ENCODE measurements around the gene AVEN.

The AVEN gene

DNA sequence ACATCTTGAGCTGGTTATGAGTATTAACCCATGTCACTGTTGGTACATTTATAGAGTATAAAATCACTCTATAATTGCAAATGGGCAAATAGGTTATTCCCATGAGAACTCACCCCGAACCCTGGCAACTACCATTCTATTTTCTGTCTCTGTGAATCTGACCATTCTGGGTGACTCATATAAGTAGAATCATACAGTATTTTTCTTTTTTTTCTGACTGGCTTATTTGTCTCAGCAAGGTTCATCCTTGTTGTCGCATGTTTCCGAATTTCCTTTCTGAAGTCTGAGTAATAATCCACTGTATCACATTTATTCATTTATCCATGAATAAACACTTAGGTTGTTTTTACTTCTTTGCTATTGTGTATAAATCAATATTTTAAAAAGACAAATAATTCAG lies 130.6 kb downstream of the AVEN start:
- FAIRE-seq = no peak

DNA sequence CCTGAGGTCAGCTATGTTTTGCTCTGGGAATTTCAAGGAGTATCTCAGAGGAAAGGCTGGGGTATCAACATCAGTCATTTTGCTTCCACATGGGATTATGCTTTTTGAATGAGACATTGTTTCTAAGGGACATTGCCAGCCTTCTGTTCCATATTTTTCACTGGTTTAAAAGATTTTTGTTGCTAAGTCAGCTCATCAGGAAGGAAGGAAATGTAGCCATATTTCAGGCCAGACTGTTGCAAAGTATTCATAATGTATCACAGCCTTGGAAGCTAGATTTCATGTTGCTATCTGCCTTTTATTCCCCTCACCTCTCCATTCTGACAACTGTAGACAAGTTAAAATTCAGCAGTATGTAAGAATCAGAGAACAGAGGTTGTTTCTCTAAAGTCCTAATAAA lies 131.7 kb downstream of the AVEN start:
- no peak for FAIRE-seq

DNA sequence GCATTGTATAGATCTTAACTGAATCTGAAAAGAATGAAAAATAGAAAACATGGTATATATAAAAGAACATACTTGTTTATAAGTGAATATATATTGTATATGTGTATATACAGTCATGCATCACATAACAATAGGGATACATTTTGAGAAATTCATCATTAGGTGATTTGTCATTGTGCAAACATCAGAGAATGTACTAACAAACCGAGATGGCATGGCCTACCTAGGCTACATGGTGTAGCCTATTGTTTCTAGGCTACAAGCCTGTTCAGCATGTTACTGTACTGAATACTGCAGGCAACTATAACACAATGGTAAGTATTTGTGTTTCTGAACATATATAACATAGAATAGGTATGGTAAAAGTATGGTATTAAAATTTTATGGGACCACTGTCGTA lies 135.3 kb downstream of the AVEN start:
- no peak for FAIRE-seq

DNA sequence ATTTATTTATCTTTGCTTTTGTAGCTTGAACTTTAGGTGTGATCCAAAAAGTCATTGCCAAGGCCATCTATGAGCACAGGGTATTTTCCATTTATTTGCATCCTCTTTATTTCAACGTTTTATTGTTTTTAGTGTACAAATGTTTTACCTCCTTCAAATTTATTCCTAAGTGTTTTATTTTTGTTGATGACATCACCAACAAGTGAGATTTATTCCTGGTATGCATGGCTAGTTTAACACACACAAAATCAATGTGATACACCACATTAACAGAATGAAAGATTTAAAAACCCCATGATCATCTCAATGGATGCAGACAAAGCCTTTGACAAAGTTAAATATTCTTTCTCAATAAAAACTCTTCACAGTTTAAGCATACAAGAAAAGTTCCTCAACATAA lies 137.0 kb downstream of the AVEN start:
- no peak for FAIRE-seq

DNA sequence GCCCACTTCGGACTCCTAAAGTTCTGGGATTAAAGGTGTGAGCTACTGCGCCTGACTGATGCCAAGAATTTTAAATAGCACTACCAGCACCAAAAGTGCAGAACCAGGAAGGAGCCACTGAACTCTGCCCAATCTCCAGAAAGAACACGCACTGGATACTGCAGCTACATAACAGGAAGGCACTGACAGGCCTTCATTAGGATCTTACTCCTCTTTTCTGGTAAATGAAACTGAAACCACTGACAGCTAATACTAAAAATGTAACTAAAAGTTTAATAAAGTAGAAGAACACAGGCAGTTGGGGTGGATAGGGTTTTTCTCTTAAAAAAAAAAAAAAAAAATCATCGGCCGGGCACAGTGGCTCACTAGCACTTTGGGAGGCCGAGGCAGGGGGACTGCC lies 144.8 kb downstream of the AVEN start:
- FAIRE-seq = no peak

DNA sequence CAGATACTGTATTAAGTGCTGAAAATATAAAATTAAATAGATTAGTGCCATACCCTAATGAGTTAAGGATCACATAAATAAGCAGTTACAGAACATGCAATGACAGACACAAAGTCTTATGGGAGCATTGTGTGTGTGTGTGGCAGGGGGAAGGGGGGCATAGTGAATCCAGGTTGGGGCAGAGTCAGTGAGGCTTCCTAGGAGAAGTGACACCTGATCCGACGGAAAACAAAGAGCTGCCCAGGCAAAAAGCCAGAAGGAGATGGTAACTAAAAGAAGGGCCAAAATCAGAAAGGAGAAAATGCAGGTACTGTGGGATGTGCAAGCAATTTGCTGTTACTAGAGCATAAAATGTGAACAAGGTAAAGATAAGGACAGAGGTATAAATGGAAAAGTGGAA lies 150.8 kb downstream of the AVEN start:
- FAIRE-seq = no peak

DNA sequence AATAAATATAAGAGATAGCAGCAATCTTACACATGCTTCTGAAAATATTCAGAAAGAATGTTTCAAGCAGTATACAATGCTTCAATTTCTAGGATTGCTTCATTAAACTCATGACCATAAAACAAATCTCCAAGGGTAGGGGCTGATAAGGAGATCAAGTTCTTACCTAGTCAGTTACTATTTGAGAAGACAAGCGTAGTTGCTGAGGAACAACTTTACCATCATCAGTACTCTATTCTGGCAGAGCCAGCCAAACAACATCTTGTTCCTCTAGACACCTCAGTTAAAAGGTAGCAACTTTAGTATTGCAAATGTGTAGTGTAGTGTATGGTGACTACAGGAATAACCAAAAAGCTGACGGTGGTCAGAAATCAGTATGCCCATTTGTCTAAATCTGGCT lies 156.1 kb downstream of the AVEN start:
- FAIRE-seq = no peak

DNA sequence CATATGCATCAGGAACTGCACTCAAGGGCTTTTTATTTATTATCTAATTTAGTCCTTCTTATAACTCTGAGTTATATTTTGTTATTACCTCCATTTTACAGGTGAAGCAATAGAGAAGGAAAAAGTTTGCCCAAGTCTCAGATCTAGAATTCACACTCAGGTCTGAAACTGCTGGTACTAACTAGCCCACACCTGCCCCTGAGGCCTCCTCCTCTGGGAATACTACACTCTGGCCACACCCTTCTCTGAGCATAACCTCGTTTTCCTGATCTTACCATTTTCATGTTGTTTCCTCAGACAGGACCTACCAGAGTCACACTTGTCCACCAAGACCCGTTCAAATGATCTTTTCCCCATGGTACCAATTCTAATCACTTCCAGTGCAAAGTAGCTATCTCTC lies 164.8 kb downstream of the AVEN start:
- no peak for FAIRE-seq

DNA sequence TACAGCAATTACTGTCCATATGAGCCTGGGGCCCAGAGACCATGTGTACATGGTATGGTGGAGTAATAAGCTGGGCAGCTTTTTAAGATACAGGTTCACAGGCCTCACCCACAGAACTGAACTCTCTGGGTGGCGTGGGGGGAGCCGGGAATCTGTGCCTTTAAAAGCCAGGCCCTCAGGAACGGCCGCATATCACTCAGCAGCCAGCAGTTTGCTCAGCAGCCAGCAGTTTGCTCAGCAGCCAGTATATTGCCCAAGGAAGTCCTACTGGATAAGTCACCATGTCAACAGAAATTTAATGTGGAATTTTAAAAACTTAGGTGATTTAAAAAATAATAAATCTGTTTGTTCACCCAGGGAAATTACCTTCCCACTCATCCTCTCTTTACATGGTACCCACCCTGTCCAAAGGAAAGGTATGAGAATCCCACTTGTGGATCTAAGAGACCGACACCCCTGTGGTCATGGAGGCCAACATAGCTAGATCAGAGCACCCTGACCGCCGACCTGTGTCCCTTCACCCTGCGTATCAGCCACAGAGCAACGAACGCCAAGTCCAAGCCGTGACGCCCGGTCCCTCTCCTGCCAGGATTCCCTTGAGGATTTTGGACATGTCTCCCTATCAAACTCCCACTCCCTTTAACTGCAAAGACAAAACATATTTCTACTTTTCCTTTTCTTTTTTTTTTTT lies 166.4 kb downstream of the AVEN start:
- no peak for FAIRE-seq

DNA sequence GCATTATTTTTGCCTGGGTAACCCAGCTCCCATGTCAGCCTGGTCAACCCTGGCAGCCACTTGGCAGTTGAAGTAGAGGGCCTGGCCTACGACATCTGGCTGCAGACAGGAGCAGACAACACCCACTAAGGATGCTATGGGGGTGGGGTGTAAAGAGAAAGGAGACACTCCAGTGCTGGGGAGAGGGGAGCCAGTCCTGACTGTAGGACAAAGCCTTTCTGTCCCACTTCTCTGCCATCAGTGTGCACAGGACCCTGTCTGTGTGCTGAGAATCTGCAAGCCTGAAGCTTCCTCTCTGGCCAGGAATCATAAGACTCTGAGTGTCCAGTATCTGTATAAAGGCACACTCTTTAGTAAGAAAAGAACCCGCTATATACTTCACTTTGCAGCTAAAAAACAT lies 167.0 kb downstream of the AVEN start:
- no peak for FAIRE-seq

DNA sequence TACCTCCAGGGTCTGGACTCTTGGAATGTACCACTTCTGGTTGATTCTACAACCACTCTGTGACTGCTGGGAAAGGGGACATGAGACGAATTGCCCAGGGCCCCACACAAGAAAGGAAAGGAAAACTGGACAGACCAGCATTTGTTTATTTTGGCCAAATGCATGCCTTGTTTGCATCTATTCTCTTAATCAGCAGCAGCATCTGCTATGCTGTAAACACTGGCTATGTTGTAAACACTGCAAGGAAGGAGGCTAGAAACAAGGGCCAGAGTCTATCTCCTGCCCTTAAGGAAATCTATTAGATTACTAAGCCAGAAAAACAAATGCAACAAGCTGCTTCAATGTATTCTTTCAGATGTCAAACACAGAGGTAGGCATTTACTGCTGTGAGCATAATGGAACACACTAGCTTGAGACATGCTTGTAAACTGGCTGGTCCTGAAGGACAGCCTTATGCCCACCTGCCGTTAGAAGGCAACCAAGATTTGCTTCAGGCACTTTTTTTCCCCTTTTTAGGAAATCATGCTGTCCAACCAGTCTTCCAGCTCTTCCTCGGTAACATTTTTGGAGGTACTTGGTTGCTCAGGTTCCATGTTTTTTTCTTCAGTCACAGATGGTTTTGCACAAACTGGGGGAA lies 172.8 kb downstream of the AVEN start:
- FAIRE-seq = no peak

DNA sequence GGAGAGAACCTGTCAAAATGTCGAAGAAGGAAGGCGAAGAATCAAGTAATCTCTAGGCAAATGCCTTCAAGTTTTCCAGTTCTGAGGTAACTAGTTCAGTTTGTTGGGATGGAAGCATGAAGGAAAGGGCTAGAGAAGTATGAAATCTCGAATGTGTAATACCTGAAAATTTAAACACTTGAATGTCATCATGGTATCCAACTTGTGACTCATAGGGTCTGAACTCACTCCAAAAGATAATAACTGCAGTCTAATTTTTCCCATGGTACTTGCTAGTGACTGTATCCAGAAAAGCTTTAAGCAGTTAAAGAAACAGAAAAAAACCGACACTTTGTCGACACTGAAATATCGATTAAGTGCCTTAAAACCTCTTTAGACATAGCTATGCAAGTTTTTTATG lies 173.6 kb downstream of the AVEN start:
- FAIRE-seq = no peak

DNA sequence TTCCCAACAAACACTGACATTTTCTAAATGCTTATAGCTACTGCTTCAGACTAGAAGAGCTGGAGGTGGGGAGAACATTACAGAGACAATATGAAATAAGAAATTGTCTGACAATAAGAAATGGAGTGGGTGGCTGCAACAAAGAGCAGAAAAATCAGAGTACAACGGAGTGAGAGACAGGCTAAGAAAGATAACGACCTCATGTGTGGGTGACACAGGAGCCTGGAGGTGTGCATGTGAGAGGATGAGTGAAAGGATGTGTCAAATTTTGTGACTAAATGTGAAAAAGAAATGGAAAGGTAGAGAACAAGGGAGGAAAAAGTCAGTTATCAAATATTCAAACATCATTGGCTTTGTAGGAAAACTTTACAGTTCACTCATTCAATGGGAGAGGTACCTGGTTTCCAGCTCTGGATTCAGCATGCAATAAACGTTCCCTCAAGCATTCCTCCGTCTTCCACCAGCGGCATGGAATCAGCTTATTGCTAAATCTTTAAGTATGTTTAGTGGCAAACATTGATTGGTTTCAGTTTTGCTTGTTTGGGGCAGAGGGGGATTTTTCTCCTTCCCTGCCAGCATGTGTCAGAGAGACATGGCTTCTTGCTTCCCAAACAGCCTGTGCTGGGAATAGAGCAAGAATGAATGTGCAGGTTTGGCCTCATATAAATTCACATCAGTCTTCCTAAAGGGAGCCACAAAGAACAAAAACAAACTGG lies 174.5 kb downstream of the AVEN start:
- FAIRE-seq = no peak

DNA sequence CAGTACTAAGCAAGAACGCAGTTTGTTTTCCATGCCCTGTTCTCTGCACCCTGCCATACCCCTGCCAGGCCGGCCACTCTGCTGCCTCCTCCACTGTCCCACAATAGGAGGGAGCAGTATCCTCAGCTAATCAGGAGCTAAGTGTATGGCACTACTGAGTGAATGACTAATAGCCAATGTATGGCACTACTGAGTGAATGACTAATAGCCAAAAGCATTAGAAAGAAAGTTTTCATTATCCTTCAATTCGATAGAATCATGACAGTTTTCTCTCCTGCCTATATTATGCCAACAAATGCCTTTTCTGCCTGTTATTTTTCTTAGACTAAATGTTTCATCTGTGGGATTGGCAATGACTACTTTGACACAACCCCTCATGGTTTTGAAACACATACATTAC lies 178.2 kb downstream of the AVEN start:
- no peak for FAIRE-seq

DNA sequence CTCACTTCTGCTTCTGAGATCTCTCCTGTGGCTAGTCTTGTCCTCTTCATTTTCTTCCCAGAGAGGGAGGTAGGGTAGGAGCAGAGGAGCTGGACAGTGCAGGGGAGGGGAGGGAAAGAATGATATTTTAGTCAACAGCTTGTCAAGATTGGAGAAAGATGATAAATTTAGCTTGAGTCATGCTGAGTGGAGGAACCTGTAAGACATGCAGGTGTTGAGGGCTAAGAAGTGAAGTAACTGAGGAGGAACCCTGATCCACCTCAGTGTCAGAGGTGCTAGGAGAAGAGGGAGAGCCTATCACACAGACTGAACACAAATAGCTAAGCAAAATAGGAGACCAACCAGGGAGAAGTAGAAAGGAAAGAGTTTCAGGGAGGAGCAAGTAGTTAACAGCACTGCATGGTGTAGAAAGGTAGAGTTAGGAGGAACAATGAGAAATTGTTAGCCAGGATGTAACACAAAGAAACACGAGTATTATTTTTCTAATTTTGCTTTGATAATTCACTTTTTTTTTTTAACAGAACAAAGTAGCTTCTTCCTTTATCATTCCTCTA lies 178.9 kb downstream of the AVEN start:
- FAIRE-seq = no peak

DNA sequence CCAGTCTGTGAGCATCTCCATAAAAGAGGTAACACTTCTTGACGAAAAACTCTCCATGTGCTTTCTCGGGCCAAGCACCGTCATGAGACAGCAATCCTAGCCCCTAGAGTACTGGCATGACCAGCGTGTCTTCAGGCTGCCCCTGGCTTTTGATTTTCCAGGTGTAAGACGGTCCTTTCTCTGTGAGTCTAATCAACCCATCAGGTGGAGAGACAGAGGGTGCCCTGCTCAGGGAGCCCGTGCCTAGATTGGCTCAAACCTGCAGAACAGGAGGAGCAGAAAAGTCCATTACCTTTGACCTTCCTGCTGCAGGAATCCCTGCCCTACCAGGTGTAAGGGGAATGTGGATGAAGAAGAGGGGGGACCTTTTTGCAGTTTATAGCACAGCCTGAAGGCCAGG lies 180.2 kb downstream of the AVEN start:
- FAIRE-seq = no peak

DNA sequence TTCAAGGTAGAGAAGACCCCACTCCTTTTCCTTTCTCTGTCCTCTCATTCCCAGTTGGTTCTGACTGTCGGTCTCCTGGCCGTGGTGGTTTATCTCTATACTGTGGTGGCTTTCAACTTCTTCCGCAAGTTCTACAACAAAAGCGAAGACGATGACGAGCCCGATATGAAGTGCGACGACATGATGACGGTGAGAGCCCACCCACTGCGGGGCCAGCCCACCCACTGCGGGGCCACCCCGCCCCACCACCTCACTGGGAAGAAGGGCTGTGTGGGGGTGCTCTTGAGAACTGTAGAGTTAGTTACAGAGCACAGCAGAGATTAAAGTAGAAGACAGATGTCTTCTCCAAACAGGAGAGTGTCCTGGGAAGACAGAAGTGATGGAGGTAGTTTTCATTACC lies 181.3 kb downstream of the AVEN start:
- no peak for FAIRE-seq

DNA sequence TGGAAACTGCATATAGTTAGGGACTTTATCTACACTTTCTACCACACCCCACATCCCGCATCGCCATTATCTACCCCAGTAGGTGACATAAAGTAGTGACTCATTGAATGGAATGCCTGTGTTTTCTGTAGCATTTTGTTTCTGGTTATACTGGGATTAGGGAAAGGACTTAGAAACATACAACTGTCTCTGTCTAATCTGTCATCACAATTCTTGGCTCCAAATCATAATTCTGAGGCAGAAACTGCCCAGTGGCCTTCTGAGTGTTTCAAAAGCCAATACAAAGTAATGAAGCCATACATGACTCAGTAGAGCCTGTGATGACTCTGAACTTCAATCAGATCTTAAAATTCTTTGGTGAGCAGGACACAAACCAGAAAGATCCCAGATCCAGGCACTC lies 186.4 kb downstream of the AVEN start:
- no peak for FAIRE-seq

DNA sequence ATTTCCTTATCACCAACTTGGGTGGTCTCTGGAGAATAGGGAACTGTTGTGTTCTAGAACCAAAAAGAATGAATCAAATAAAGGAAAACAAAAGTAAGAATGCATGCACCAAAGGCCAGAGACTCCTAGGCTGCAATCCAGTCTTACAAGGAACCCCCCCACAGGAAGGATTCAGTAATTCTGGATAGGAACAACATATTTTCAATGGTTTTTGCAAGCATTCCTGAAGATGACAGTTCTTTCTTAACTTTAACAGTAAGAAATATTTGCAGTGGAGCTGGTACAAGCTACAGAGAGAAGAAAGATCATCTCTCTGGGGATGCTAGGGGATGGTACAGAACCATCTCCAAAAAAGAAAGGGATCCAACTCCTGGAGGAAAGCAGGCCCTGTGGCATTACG lies 186.9 kb downstream of the AVEN start:
- FAIRE-seq = no peak

DNA sequence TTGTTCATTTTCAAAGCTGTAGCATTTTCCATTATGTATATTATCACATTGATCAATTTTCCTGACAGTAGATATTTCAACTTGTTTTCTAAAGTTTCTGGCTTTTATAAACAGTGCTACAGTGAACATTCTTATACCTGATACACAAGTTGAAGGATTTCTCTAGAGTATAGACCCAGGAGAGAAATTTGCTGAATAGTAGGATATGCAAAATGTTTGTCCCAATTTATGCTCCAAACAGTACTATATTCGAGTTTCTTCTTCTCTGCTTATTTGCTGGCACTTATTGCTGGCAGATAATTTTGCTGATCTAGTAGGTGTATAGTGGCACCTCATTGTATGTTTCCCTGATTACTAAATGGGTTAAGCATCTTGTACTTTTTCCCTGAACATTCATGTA lies 187.9 kb downstream of the AVEN start:
- no peak for FAIRE-seq

DNA sequence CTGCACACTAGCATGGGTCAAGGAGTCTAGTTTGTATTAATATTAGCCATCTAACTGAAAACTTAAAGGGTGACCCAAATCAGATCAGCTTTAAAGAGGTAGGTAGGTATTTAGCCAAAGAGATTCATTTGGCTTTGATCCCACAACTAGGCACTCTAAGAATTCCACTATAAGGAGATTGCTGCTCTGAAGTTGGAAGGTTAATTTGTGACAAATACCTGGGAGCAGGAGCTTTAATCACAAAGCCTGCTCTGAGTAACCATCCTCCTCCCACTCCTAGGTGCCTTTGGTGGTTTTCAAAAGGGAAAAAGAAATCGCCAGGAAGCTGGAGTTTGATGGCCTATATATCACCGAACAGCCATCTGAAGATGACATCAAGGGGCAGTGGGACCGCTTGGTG lies 191.0 kb downstream of the AVEN start:
- FAIRE-seq = no peak

DNA sequence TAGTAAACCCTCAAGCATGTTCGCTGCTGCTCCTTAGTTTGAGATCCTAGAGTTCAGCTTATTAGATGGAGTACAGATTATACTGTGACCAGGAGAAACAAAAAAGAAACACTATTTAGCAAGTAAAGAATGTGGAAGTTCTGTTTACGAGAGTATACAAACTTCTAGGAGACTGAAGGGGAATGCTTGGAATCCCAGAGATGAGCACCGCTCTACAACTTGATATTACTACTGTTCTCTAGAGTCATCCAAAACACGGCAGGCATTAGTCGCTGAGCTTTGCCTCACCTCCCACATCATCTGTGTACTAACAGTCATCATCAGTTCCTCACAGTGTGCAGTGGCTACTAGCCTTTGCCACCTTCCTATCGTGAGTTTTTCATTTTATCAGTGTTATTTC lies 192.1 kb downstream of the AVEN start:
- no peak for FAIRE-seq

DNA sequence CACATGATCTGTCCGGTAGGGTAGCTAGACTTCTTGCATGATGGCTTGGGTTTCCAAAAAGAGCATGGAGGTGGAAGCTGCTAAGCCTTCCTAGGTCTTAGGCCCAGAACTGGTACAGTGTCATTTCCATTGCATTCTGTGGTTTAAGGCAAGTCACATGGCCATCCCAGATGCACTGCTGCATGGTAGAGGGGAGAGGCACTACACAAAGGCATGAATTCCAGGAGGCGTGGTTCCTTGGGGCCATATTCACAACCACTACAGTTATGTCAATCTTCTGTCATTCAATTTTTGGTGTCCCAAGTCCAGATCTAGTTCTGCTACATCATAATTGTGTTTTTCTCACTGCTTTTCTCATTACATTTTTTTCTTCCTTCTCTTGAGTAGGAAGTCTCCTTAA lies 192.9 kb downstream of the AVEN start:
- no peak for FAIRE-seq

DNA sequence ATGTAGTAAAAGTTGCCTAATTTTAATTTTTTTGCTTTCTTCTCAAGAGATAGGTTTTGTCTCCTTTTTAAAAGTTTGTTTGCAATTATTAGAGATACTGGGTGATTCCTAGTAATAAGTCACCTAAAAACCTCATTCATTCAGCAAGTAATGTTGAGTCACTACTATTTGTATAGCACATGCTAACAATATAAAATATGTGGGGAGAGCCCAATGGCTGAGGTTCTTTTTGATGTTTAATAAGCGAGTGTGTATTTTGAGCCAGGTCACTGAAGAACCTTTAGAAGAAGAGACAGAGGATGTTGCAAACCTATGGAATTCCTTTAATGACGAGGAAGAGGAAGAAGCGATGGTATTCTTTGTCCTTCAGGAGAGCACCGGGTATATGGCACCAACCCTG lies 194.4 kb downstream of the AVEN start:
- FAIRE-seq = no peak

Measured in A204.1 (cell line).